BLaER1 (cell line): ENCODE results near the gene IL17RE.
"Not testable (repeated sequence)": the region's sequence is repeated elsewhere in the genome, so short reads cannot be mapped to it uniquely, and the experiment has no call there.

Experiments used
- H3K27ac ChIP-seq: shearing (Covaris generic); formaldehyde crosslinking; 2 replicates; pipeline ENCODE4 v1.8.1; 2022
- H3K27me3 ChIP-seq: shearing (Covaris generic); formaldehyde crosslinking; 2 replicates; pipeline ENCODE4 v1.8.1; 2022
- H3K36me3 ChIP-seq: shearing (Covaris generic); formaldehyde crosslinking; 2 replicates; pipeline ENCODE4 v1.8.1; 2022
- H3K4me1 ChIP-seq: shearing (Covaris generic); formaldehyde crosslinking; 2 replicates; pipeline ENCODE4 v1.8.1; 2022
- H3K4me2 ChIP-seq: shearing (Covaris generic); formaldehyde crosslinking; 2 replicates; pipeline ENCODE4 v1.8.1; 2022
- H3K4me3 ChIP-seq: shearing (Covaris generic); formaldehyde crosslinking; 2 replicates; pipeline ENCODE4 v1.8.1; 2022
- H3K9ac ChIP-seq: shearing (Covaris generic); formaldehyde crosslinking; 2 replicates; pipeline ENCODE4 v1.8.1; 2022
- H3K9me3 ChIP-seq: shearing (Covaris generic); formaldehyde crosslinking; 2 replicates; pipeline ENCODE4 v1.8.1; 2022
- H4K20me1 ChIP-seq: shearing (Covaris generic); formaldehyde crosslinking; 2 replicates; pipeline ENCODE4 v1.8.1; 2022
- Cebpa-rat ChIP-seq: shearing (Covaris generic); IDR thresholded peaks from 2 replicates; pipeline ENCODE4 v1.8.1; 2022

Gene IL17RE

GRCh38 chr3:9891072-9891622 is 11.5 kb upstream of the IL17RE start:
- Histone ChIP-seq H3K9ac (peak overlapping the region; percentile 97), H4K20me1 (peaks cover 55% of the 10 kb centered on the region), H3K36me3 (peaks cover 40% of the 10 kb centered on the region), H3K4me2 (peak overlapping the region; percentile 92), H3K4me1 (peaks cover 68% of the 10 kb centered on the region), H3K27me3 (no peaks in the 10 kb centered on the region), H3K9me3 (no peaks in the 10 kb centered on the region), H3K27ac (peak overlapping the region; percentile 98), H3K4me3 (peak overlapping the region; percentile 97)
- TF ChIP-seq Cebpa-rat, result no peak

- no peak overlapping the region for H3K4me2 ChIP-seq
- no peaks in the 10 kb centered on the region for H3K27me3 ChIP-seq
- H3K9ac ChIP-seq, result no peak overlapping the region
- peaks cover 62% of the 10 kb centered on the region for H3K4me1 ChIP-seq
- peaks cover 55% of the 10 kb centered on the region for H3K36me3 ChIP-seq
- TF ChIP-seq Cebpa-rat, result no peak
- H3K4me3 ChIP-seq, result no peak overlapping the region
- peaks cover 81% of the 10 kb centered on the region for H4K20me1 ChIP-seq
- no peak overlapping the region for H3K27ac ChIP-seq
- H3K9me3 ChIP-seq, result no peaks in the 10 kb centered on the region
Observed at GRCh38 chr3:9893739-9894138, 8.9 kb upstream of the IL17RE start.

- H4K20me1 ChIP-seq, result peaks cover 82% of the 10 kb centered on the region
- H3K4me1 ChIP-seq, result peaks cover 49% of the 10 kb centered on the region
- not testable (repeated sequence) for H3K9ac ChIP-seq, H3K4me3 ChIP-seq, H3K27me3 ChIP-seq, H3K9me3 ChIP-seq, H3K4me2 ChIP-seq, H3K27ac ChIP-seq
- peaks cover 55% of the 10 kb centered on the region for H3K36me3 ChIP-seq
Observed at GRCh38 chr3:9895715-9896114, 6.9 kb upstream of the IL17RE start.

GRCh38 chr3:9896755-9897407 is 5.8 kb upstream of the IL17RE start:
- peaks cover 55% of the 10 kb centered on the region for H3K36me3 ChIP-seq
- not testable (repeated sequence) for H3K4me2 ChIP-seq, H3K27ac ChIP-seq

DNA sequence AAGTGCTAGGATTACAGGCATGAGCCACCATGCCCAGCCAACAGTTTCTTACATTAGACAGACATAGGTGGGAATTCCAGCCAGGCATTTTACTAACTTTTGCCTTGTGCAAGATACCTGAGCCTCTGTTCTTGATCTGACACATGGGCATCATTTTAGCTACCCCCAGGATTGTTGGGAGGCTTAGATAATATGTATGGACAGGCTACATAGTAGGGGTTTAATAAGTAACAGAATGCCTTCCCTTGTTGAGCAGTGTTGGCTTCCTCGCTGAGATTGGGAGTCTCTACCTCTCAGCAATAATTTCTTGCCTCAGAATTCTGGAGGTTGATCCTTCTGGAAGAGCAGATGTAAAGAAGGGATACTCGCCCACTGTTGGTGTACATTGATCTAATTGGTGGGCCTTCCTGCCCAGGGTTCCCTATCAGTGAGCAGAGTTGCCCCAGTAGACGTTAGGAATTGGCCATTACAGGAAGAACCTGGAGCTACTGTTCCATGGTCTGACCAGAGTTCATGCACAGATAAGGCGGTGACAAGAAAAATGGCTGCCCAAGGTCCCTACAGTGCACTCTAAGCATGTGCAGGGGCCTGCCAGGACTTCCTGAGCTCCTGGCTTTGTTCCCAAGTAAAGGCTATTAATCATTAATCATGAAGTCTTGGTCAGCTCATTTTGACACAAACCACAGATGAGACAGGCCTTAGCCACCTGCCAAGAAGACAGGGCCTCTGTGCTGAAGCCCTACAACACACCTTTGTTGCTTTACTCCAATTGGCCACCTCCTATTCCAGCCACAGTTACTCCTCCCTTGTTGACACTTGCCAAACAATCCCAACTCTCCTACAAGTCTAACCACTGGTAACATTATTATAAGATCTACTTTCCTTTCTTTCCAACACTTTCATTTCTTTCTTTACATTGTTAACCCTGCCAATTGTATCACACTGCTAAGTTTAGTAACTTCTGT is 5.0 kb upstream of the IL17RE start:
- H3K4me1 ChIP-seq, result peaks cover 52% of the 10 kb centered on the region
- no peak overlapping the region for H3K4me3 ChIP-seq
- H3K9me3 ChIP-seq, result no peaks in the 10 kb centered on the region
- H3K27ac ChIP-seq, result no peak overlapping the region
- TF ChIP-seq Cebpa-rat, result no peak
- H4K20me1 ChIP-seq, result peaks cover 62% of the 10 kb centered on the region
- peaks cover 47% of the 10 kb centered on the region for H3K36me3 ChIP-seq
- no peak overlapping the region for H3K4me2 ChIP-seq
- H3K9ac ChIP-seq, result no peak overlapping the region
- H3K27me3 ChIP-seq, result no peaks in the 10 kb centered on the region

More at GRCh38 chr3:9896755-9897407, 5.8 kb upstream of the IL17RE start:
- H3K9ac ChIP-seq, H3K27me3 ChIP-seq, H3K4me3 ChIP-seq, H3K9me3 ChIP-seq: not testable (repeated sequence)
- H4K20me1 ChIP-seq, result peaks cover 70% of the 10 kb centered on the region
- H3K4me1 ChIP-seq, result peaks cover 52% of the 10 kb centered on the region

GRCh38 chr3:9898467-9899241 is 4.0 kb upstream of the IL17RE start:
- H3K9ac ChIP-seq, result no peak overlapping the region
- peaks cover 37% of the 10 kb centered on the region for H3K36me3 ChIP-seq
- no peaks in the 10 kb centered on the region for H3K27me3 ChIP-seq
- H3K4me2 ChIP-seq, result no peak overlapping the region
- no peak overlapping the region for H3K27ac ChIP-seq
- H3K4me3 ChIP-seq, result no peak overlapping the region
- no peak for TF ChIP-seq Cebpa-rat
- H4K20me1 ChIP-seq, result peaks cover 52% of the 10 kb centered on the region
- H3K4me1 ChIP-seq, result peaks cover 52% of the 10 kb centered on the region
- H3K9me3 ChIP-seq, result no peaks in the 10 kb centered on the region

GRCh38 chr3:9899289-9899791 is 3.3 kb upstream of the IL17RE start:
- H3K9ac ChIP-seq, result no peak overlapping the region
- TF ChIP-seq Cebpa-rat, result no peak
- H3K27me3 ChIP-seq, result no peaks in the 10 kb centered on the region
- H4K20me1 ChIP-seq, result peaks cover 45% of the 10 kb centered on the region
- H3K4me2 ChIP-seq, result no peak overlapping the region
- peaks cover 45% of the 10 kb centered on the region for H3K4me1 ChIP-seq
- peaks cover 31% of the 10 kb centered on the region for H3K36me3 ChIP-seq
- H3K9me3 ChIP-seq, result no peaks in the 10 kb centered on the region
- no peak overlapping the region for H3K27ac ChIP-seq
- no peak overlapping the region for H3K4me3 ChIP-seq

DNA sequence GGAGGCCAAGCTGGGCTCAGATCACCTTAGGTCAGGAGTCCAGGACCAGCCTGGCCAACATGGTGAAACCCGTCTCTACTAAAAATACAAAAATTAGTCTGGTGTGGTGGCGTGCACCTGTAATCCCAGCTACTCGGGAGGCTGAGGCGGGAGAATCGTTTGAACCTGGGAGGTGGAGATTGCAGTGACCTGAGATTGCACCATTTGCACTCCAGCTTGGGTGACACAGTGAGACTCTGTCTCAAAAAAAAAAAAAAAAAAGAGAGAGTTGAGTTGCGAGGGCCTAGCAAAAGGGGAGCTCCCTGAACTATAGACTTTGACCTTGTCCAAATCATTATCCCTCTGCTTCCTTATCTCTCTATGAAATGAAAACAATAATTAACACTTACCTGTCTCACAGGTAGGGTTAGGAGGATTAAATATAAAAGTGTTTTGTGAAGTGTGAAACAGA is 1.7 kb upstream of the IL17RE start:
- H3K27ac ChIP-seq, H3K9me3 ChIP-seq, H3K9ac ChIP-seq, H3K4me3 ChIP-seq, H3K27me3 ChIP-seq: not testable (repeated sequence)
- peaks cover 32% of the 10 kb centered on the region for H3K4me1 ChIP-seq
- H4K20me1 ChIP-seq, result peaks cover 29% of the 10 kb centered on the region
- H3K36me3 ChIP-seq, result 0 out of 2 replicates have a peak, but pooled peaks cover 16% of the 10 kb centered on the region
- 0 out of 2 replicates have a peak overlapping the region, but pooled peaks have one; percentile 84 for H3K4me2 ChIP-seq

- no peaks in the 10 kb centered on the region for H3K9me3 ChIP-seq
- no peak overlapping the region for H3K4me3 ChIP-seq
- peak overlapping the region; percentile 84 for H3K4me2 ChIP-seq
- no peak for TF ChIP-seq Cebpa-rat
- H3K4me1 ChIP-seq, result peaks cover 32% of the 10 kb centered on the region
- H3K9ac ChIP-seq, result peak overlapping the region; percentile 48; the same call in 1 of the 2 replicates
- H3K36me3 ChIP-seq, result 0 out of 2 replicates have a peak, but pooled peaks cover 7% of the 10 kb centered on the region
- peak overlapping the region; percentile 66 for H3K27ac ChIP-seq
- H4K20me1 ChIP-seq, result peaks cover 19% of the 10 kb centered on the region
- no peaks in the 10 kb centered on the region for H3K27me3 ChIP-seq
Observed at GRCh38 chr3:9901967-9902366, 681 bp upstream of the IL17RE start.
